Mammary epithelial cell (primary cell): Measurements from ENCODE around the gene SETDB1.

Experiments used
- EZH2 ChIP-seq: IDR thresholded peaks from 2 replicates; pipeline ENCODE4 v1.6.1; 2012; ENCODE audit warnings: low read length, inconsistent platforms, borderline replicate concordance
- TF ChIP-seq, protein P1 (sequence below), 2 donors: IDR thresholded peaks in 1 of 2; conservative IDR thresholded peaks in 1 of 2; 2 replicates each; pipeline ENCODE4 v1.5.1; 2011 to 2012; ENCODE audit warnings: inconsistent platforms in 2 of 2, low read length in 2 of 2, mild to moderate bottlenecking in 2 of 2, control low read depth in 1 of 2, low read depth in 1 of 2; ENCODE audit not compliant: insufficient read depth in 1 of 2; ENCODE audit errors: extremely low read depth in 1 of 2

DNA sequence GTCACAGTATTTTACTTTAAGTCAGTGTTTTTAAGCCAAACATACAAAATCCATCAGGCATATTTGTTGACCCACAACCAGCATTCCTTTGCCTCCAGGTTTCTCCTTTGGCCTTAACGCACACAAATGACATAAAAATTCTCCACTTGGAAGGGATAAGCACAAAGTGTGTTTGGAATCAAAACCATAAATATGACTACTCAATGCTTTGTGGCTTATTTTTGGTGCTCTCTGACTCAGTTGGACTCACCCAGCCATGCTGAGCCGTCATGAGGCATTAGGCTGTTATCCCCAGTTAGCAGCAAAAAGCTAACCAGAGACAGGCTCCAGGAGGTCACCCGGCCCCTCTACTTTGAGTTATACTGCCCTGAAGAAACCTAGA lies 83.0 kb downstream of the SETDB1 start:
- TF ChIP-seq, protein P1, sequence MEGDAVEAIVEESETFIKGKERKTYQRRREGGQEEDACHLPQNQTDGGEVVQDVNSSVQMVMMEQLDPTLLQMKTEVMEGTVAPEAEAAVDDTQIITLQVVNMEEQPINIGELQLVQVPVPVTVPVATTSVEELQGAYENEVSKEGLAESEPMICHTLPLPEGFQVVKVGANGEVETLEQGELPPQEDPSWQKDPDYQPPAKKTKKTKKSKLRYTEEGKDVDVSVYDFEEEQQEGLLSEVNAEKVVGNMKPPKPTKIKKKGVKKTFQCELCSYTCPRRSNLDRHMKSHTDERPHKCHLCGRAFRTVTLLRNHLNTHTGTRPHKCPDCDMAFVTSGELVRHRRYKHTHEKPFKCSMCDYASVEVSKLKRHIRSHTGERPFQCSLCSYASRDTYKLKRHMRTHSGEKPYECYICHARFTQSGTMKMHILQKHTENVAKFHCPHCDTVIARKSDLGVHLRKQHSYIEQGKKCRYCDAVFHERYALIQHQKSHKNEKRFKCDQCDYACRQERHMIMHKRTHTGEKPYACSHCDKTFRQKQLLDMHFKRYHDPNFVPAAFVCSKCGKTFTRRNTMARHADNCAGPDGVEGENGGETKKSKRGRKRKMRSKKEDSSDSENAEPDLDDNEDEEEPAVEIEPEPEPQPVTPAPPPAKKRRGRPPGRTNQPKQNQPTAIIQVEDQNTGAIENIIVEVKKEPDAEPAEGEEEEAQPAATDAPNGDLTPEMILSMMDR (conservative IDR thresholded peaks at IDR 0.05 in 1 of 2, IDR thresholded peaks at IDR 0.05 in 1 of 2; ENCODE audit: extremely low read depth in 1 of 2, insufficient read depth in 1 of 2, low read depth in 1 of 2, low read length in 2 of 2), result no peak
- no peak for TF ChIP-seq EZH2
